PFSK-1 (cell line): Measurements from ENCODE around the gene GNAI1.

Experiments
- FOXP2 ChIP-seq: optimal IDR thresholded peaks from 2 replicates; pipeline ENCODE3; 2011; ENCODE audit warnings: borderline replicate concordance, control low read depth, inconsistent platforms; ENCODE audit not compliant: insufficient read depth; ENCODE audit errors: extremely low read length, extremely low read depth
- POLR2AphosphoS5 ChIP-seq: IDR thresholded peaks from 2 replicates; pipeline ENCODE4 v1.6.1; 2012; ENCODE audit warnings: low read depth, mild to moderate bottlenecking, control low read depth, low read length, moderate library complexity
- REST ChIP-seq, 2 experiments: IDR thresholded peaks; 2 replicates each; pipeline versions ENCODE4 v1.6.1 to v1.8.0; 2011 to 2012; ENCODE audit warnings: low read depth in 2 of 2, low read length in 2 of 2, control low read depth in 1 of 2, inconsistent platforms in 1 of 2, mild to moderate bottlenecking in 1 of 2, moderate library complexity in 1 of 2; ENCODE audit not compliant: insufficient read depth in 1 of 2
- SIN3A ChIP-seq: IDR thresholded peaks from 2 replicates; pipeline ENCODE4 v1.6.1; 2012; ENCODE audit warnings: mild to moderate bottlenecking, low read length, moderate library complexity, borderline replicate concordance; ENCODE audit not compliant: insufficient read depth
- TAF1 ChIP-seq: IDR thresholded peaks from 2 replicates; pipeline ENCODE4 v1.6.1; 2012; ENCODE audit warnings: low read length, control low read depth, borderline replicate concordance; ENCODE audit not compliant: insufficient read depth

Gene GNAI1

GRCh38 chr7:80187279-80187678, 52.6 kb downstream of the GNAI1 start:
- no peak for TF ChIP-seq REST (IDR thresholded peaks at IDR 0.05; ENCODE audit: insufficient read depth in 1 of 2, low read depth in 2 of 2, low read length in 2 of 2)
- TF ChIP-seq POLR2AphosphoS5 = no peak
- TF ChIP-seq FOXP2 = no peak
- TF ChIP-seq SIN3A = no peak
- no peak for TF ChIP-seq TAF1

GRCh38 chr7:80187727-80188126, 53.1 kb downstream of the GNAI1 start:
- TF ChIP-seq FOXP2 (no peak), SIN3A (no peak), REST (IDR thresholded peaks at IDR 0.05; ENCODE audit: insufficient read depth in 1 of 2, low read depth in 2 of 2, low read length in 2 of 2) (no peak), TAF1 (no peak), POLR2AphosphoS5 (no peak)

- TF ChIP-seq FOXP2 (no peak), REST (IDR thresholded peaks at IDR 0.05; ENCODE audit: insufficient read depth in 1 of 2, low read depth in 2 of 2, low read length in 2 of 2) (no peak), POLR2AphosphoS5 (no peak), SIN3A (no peak), TAF1 (no peak)
Observed at GRCh38 chr7:80189638-80190037, 55.0 kb downstream of the GNAI1 start.

- TF ChIP-seq SIN3A (no peak), POLR2AphosphoS5 (no peak), FOXP2 (no peak), REST (IDR thresholded peaks at IDR 0.05; ENCODE audit: insufficient read depth in 1 of 2, low read depth in 2 of 2, low read length in 2 of 2) (no peak), TAF1 (no peak)
Observed at GRCh38 chr7:80197627-80198026, 63.0 kb downstream of the GNAI1 start.

GRCh38 chr7:80199051-80199450, 64.4 kb downstream of the GNAI1 start:
- TF ChIP-seq SIN3A (no peak), FOXP2 (no peak), TAF1 (no peak), POLR2AphosphoS5 (no peak), REST (IDR thresholded peaks at IDR 0.05; ENCODE audit: insufficient read depth in 1 of 2, low read depth in 2 of 2, low read length in 2 of 2) (no peak)
